NCI-H2107 treated with DMSO at 0.1 percent for 48 hours (cell line): Measurements from ENCODE around the gene TNFRSF12A.
A peak's percentile ranks its signal among the peaks of the same experiment; 100 is the strongest.

Source experiments
- DNase-seq: peaks from one replicate; lab custom pipeline; 2025; ENCODE audit not compliant: unreplicated experiment; lab: John Stamatoyannopoulos, UW

The TNFRSF12A gene, protein sequence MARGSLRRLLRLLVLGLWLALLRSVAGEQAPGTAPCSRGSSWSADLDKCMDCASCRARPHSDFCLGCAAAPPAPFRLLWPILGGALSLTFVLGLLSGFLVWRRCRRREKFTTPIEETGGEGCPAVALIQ

GRCh38 chr16:3020247-3020603, at the start of gene TNFRSF12A:
Gene TNFRSF12A (plus strand): TSS chr16:3020368. CDS start chr16:3020398, 30 bp downstream.
- no peak for DNase-seq

DNA sequence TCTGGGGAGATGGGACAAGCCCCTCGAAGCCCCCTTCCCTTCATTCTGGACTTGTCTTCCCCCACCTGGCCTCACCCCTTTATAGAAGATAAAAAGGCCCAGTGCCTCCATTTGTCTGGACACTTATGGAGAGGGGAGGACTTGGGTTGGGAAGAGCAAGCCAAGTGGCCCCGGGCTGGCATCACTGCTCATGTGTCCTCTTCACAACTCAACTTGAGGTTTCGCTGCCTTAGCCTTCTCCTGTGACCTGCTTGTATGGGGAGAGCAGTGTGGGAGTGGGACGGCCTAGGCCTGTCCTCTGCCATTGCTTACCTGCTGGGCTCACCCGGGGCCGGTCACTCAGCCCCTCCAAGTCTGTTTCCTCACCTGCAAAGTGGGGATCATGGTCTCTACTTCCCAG, 49.6 kb upstream of the TNFRSF12A start:
- no peak for DNase-seq

DNA sequence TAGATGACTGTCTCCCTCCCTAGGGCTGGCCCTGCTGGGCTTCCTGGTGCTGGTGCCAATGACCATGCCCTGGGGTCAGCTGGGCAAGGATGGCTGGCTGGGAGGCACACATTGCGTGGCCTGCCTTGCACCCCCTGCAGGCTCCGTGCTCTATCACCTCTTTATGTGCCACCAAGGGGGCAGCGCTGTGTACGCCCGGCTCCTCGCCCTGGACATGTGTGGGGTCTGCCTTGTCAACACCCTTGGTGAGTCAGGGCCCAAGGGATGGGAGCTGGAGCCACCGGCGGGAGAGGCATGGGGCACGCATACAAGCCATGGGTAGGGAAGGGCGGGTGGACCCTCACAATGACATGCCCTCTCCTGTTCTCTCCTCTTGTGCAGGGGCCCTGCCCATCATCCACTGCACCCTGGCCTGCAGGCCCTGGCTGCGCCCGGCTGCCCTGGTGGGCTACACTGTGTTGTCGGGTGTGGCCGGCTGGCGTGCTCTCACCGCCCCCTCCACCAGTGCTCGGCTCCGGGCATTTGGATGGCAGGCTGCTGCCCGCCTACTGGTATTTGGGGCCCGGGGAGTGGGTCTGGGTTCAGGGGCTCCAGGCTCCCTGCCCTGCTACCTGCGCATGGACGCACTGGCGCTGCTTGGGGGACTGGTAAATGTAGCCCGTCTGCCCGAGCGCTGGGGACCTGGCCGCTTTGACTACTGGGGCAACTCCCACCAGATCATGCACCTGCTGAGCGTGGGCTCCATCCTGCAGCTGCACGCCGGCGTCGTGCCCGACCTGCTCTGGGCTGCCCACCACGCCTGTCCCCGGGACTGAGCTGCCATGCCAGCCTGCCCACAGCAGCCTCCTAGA, 48.8 kb upstream of the TNFRSF12A start:
- DNase-seq: no peak

DNA sequence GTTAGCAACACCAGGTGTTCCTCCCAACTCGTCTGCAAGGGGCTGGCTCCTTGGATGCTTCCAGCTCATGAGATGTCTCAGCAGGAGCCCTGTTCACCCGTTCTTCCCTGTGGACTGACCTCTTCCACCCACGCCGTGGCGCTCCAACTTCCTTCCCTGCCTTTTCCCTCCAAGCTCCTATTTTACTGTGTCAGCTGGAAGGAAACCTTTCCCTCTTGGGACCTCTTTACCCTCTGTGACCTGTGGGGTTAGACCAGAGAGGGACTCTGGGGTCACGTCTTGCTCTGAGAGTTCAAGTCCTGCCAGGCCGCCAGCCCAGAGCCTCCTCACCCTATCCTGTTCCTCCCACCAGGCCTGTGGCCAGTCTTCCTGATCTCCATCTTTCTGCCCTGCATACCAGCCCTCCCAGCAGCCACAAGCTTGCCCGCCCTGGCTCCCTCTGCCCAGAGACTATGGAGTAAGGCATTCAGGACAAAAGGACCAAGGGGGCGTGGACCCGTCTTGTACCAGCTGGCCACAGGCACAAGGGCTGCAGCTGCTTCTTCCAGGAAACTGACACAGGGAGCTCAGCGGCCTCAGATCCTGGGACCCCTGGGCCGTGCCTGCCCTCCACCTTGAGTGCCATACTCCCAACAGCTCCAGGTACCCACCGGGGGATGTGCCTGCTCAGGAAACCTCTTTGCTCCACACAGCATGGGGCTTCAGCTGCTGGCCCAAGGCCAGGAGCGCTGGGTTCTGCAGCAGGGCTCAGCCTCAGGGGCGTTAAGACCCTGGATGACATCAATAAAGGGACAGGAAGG, 48.0 kb upstream of the TNFRSF12A start:
- DNase-seq: no peak

DNA sequence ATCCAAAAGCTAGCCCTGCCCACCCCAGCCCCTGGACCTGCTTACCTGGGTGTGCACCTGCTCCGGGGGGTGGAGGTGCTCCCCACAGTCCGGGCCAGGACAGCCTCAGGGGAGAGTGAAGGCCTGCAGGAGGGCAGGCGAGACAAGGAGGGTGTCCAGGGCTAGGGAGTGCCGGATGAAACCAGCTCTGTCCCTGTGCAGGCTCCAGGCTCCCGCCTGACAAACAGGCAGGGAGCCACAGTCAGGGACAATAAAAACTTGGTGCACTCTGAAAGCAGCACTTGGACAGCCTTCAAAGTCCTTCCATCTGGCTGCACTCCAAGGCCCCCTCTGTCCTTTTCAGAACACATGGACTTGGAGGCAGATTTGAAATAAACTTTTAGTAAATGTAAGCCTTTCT, 47.1 kb upstream of the TNFRSF12A start:
- DNase-seq: no peak

DNA sequence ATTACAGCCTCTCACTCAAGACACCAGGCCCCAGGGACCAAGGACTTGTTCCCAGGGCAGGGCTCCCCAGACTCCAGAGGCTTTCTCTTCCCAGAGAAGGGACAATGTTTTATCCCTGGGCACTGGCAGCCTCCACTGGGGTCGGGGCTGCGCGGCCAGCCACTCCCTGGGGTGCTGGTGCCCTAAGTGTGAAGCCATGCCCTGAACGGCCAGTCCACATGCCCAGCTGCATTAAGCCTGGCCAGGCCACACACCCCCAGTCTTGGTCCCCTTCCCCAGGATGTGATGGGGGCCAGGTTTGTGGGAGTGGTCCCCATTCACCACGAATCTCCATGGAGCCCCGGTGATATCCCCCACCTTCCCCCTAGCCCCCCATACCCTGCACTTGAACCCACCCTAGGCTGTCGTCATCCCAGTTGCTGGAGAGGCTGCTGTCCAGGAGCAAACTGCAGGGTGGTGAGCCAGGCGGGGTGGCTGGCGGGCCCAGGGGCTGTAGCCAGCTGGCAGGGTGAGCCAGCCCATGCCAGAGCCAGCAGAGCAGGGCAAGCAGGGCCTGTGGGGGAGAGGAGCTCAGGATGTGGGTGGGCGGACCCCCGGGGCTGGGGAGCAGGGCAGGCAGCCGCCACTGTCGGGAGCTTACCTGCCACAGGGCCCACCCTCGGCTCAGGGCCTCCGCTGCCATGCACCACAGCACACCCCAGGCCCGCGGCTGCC, 46.4 kb upstream of the TNFRSF12A start:
- DNase-seq: no peak

DNA sequence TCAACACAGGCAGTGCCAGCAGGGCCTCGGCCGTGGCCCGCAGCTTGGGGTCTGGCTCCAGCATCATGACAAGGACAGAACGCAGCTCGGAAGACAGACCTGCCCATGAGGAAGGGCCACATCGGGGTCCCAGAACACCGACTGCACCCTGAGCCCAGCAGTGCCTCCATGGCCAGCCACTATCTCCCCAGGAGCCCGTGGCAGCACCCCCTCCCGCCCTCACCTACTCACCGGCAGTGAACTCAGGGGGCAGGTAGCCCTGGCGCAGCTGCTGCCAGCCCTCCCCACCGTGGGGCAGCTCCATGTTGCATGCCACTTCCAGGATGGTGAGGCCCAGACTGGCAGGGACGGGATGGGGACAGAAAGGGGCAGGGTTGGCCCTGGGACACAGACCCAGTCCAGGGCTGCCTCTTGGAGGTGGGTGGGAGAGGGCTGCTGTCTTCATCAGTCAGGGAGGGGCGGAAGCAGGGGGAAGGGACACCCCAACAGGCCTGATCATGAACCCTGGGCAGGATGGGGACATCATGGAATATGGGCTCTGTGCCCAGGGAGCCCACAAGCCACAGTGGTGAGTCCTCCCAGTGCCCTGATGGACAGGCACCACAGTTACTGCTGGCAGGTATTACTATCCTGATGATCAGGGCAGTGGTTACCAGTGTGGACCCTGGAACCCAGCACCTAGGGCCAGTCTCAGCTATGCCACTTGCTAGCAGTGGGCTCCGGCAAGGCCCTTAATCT, 45.7 kb upstream of the TNFRSF12A start:
- DNase-seq: no peak

GRCh38 chr16:2975161-2975795, 44.9 kb upstream of the TNFRSF12A start:
- DNase-seq: no peak

DNA sequence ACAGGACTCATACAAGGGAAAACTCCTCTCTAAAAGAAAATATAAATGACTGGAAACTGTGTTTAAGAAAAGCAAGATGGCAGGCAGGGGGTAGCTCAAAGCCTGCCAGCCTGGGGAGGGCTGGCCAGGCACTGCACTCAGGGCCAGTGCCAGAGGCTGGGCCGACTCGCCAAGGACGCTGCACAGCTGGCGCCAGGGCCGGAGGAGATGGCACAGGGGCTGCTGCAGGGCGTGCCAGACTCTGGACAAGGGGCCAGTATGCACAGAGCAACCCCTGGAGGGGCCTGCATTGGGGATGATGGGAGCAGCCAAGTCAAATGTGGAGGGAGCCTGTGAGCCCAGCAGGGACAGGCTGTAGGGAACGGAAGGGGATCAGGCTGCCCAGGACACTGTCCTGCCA, 44.0 kb upstream of the TNFRSF12A start:
- DNase-seq: no peak

DNA sequence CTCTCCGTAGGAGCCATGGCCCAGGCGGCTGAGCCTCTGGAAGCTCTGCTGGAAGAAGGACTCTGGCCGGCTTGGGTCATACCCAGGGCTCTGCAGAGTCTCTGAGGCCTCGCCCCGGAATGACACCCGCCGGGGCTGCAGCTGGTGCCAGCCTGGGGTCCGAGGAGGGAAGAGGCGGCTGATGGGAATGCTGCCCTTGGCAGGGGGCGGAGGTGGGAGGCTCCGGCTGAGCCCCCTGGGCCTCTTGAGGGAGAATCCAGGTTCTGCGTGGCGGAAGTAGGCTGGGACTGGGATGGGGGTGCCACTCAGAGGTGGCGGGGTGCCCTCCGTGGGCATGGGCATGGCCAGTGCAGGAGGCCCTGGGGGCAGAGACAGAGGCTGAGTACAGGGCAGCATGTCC, 43.5 kb upstream of the TNFRSF12A start:
- DNase-seq: no peak

DNA sequence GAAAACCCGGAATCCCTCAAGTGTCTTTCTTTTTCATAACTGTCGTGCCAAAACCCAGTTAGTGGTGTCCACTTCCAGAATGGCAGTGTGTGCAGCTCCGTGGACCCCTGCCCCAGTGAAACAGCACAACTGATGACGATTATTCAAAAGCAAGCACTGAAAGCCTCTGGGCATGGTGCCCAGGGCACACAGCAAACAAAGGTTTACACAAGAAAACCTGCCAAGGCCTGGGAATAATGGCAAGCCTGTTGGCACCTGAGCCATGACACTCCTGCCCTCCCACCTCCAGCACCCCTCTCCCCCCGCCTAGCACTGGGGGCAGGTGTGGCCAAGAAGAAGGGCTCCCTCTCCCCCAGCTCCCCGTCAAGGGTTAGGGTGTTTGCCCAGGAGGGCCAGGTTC, 42.7 kb upstream of the TNFRSF12A start:
- DNase-seq: peak; percentile 65

DNA sequence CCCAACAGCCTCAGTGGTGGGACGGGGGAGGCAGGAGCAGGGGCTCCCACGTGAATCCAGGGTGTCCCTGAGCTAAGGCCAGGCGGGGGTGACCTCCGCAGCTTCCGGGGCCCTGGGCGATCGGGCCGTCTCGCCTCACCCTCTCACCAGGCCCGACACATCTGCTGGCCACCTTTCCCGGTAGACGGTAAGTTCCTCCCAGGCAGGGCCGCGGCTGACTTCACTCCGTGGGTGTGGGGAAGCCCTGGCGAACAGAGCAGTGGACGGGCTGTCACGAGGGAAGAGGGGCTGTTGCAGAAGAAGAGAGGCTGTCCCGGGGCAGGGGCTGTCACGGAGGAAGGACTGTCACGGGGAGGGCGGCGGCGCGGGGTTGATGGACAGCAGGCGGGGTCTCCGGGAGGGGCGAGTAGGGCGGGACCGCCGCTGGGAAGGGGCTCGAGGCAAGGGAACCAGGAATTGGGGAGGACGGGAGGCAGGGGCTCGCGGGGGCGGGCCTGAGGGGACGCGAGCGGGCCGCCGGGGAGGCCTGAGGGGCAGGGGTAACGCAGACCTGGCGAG, 40.4 kb upstream of the TNFRSF12A start:
- no peak for DNase-seq

GRCh38 chr16:2980227-2981176, 39.7 kb upstream of the TNFRSF12A start, which contains the start of gene PKMYT1:
Gene PKMYT1 (minus strand): TSS chr16:2980446. CDS start chr16:2979657, 789 bp downstream.
- peak; percentile 79 for DNase-seq

DNA sequence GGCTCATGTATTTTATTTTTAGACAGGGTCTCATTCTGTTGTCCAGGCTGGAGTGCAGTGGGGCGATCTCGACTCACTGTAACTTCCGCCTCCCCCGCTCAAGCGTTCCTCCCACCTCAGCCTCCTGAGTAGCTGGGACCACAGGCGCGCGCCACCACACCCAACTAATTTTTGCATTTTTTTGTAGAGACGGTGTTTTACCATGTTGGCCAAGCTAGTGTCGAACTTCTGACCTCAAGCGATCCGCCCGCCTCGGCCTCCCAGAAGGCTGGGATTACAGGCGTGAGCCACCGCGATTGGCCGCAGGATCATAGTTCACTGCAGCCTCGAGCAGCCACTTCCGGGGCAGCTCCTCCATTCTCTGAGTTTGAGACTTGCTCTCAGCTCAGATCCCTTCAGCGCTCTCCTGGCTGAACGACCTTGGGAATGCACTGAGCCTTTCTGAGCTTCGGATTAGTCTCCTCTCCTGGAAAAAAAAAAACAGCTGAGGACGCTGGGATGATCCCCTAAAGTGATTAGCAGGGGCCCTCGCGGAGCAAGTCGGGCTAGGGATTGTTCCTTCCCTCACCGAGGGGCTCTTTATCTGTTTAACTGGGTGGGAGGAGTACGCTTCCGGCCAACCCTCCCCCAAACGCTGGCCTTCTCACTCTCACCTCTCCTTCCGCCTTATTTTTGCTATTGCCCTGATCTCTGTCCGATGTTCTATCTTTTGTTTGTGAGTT, 38.8 kb upstream of the TNFRSF12A start:
- no peak for DNase-seq

- DNase-seq: no peak
Observed at GRCh38 chr16:2981899-2982250, 38.3 kb upstream of the TNFRSF12A start.

DNA sequence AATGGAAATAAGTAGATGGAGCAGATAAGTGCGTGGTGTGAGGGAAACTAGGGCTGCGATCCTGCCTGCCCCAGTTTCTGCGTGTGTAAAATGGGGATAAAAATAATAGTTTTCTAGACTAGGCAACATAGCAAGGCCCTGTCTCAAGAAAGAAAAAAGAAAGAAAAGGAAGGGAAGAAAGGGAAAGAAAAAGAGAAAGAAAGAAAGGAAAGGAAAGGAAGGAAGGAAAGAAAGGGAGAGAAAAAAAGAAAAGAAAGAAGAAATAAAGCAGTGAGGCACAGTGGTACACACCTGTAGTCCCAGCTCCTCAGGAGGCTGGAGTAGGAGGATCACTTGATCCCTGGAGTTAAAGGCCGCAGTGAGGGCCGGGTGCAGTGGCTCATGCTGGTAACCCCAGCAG, 37.8 kb upstream of the TNFRSF12A start:
- no peak for DNase-seq

DNA sequence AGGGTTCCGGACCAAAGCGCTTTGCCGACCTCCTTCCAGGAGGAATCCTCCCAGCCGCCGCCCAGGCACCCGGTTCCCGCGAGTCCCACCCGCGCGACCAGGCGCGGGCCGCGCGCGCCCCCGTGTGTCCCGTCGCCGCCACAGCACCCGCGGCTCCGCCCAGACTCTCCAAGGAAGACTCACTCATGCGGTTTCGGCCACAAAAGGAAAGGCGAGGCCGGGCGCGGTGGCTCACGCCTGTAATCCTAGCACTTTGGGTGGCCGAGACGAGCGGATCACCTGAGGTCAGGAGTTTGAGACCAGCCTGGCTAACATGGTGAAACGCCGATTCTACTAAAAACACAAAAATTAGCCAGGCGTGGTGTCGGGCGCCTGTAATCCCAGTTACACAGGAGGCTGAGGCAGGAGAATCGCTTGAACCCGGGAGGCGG, 36.4 kb upstream of the TNFRSF12A start:
- peak; percentile 49 for DNase-seq

GRCh38 chr16:2985462-2985861, 34.7 kb upstream of the TNFRSF12A start:
- no peak for DNase-seq
